ENCODE measurements around the gene DDR1.
"Not testable (repeated sequence)": the region's sequence is repeated elsewhere in the genome, so short reads cannot be mapped to it uniquely, and the experiment has no call there.

DDR1 gene

GRCh38 chr6:30917487-30917886, 33.2 kb downstream of the DDR1 start:
- CTCF ChIA-PET, result no interaction called here
- TF ChIP-seq CTBP1 (IDR thresholded peaks at IDR 0.05; ENCODE audit: borderline replicate concordance) (no peak), FOXK2 (IDR thresholded peaks at IDR 0.05) (no peak), ARNT (IDR thresholded peaks at IDR 0.05) (no peak), LEF1 (IDR thresholded peaks at IDR 0.05; ENCODE audit: borderline replicate concordance) (no peak), FOXM1 (IDR thresholded peaks at IDR 0.05; ENCODE audit: borderline replicate concordance) (no peak), ZNF384 (IDR thresholded peaks at IDR 0.05) (no peak), NFRKB (IDR thresholded peaks at IDR 0.05) (no peak)
- no peak for DNase-seq (ENCODE audit: extremely low spot score)
- POLR2A ChIA-PET, result interaction anchor here (0.6 to 1.1 kb wide), 3 partner anchors 8 to 25 kb away, joined by 3 to 4 read pairs (median 4); no protein-coding TSS in a partner anchor

- DNase-seq (ENCODE audit: extremely low spot score), result no peak
- ChIA-PET CTCF (no interaction called here), POLR2A (interaction anchor here (1.0 kb wide), 1 partner anchor 161 kb away, joined by 3 read pairs; no protein-coding TSS in a partner anchor)
- TF ChIP-seq HDGF (IDR thresholded peaks at IDR 0.05; ENCODE audit: borderline replicate concordance) (no peak), ARNT (IDR thresholded peaks at IDR 0.05) (no peak), FOXA1 (IDR thresholded peaks at IDR 0.05) (no peak), TARDBP (IDR thresholded peaks at IDR 0.05) (no peak), BHLHE40 (IDR thresholded peaks at IDR 0.05; ENCODE audit: borderline replicate concordance) (no peak), CTBP1 (IDR thresholded peaks at IDR 0.05; ENCODE audit: borderline replicate concordance) (no peak), SUZ12 (IDR thresholded peaks at IDR 0.05) (no peak), ELF4 (IDR thresholded peaks at IDR 0.05) (no peak), NFRKB (IDR thresholded peaks at IDR 0.05) (no peak), LEF1 (IDR thresholded peaks at IDR 0.05; ENCODE audit: borderline replicate concordance) (no peak), SP1 (IDR thresholded peaks at IDR 0.05) (no peak), PKNOX1 (IDR thresholded peaks at IDR 0.05) (no peak), FOXK2 (IDR thresholded peaks at IDR 0.05) (no peak)
Observed at GRCh38 chr6:30918670-30919069, 34.4 kb downstream of the DDR1 start.

GRCh38 chr6:30922447-30922852, 38.1 kb downstream of the DDR1 start:
- TF ChIP-seq SP1 (IDR thresholded peaks at IDR 0.05) (no peak), HDGF (IDR thresholded peaks at IDR 0.05; ENCODE audit: borderline replicate concordance) (no peak), FOXK2 (IDR thresholded peaks at IDR 0.05) (no peak), BHLHE40 (IDR thresholded peaks at IDR 0.05; ENCODE audit: borderline replicate concordance) (no peak), TARDBP (IDR thresholded peaks at IDR 0.05) (no peak), ZNF384 (IDR thresholded peaks at IDR 0.05) (no peak), L3MBTL2 (conservative IDR thresholded peaks at IDR 0.05) (no peak), NFRKB (IDR thresholded peaks at IDR 0.05) (no peak)

GRCh38 chr6:30924040-30924627, 39.8 kb downstream of the DDR1 start:
- CTCF ChIA-PET, result interaction anchor here (1.1 kb wide), 1 partner anchor 8 kb away, joined by 3 read pairs; no protein-coding TSS in a partner anchor
- POLR2A ChIA-PET, result interaction anchor here (0.8 to 1.8 kb wide), 2 partner anchors 10 to 37 kb away, joined by 3 to 5 read pairs; partner anchors contain the start of gene VARS2
- DNase-seq (ENCODE audit: extremely low spot score), result not testable (repeated sequence)

More at GRCh38 chr6:30922447-30922852, 38.1 kb downstream of the DDR1 start:
- CTCF ChIA-PET, result no interaction called here
- no peak for DNase-seq (ENCODE audit: extremely low spot score)
- POLR2A ChIA-PET, result interaction anchor here (1.8 kb wide), 1 partner anchor 9 kb away, joined by 5 read pairs; the partner anchor contains the start of gene VARS2

- TF ChIP-seq ZNF384 (IDR thresholded peaks at IDR 0.05) (no peak), ELF4 (IDR thresholded peaks at IDR 0.05) (no peak), FOXK2 (IDR thresholded peaks at IDR 0.05) (no peak), BHLHE40 (IDR thresholded peaks at IDR 0.05; ENCODE audit: borderline replicate concordance) (no peak), SP1 (IDR thresholded peaks at IDR 0.05) (no peak), FOXA1 (IDR thresholded peaks at IDR 0.05) (no peak), CTBP1 (IDR thresholded peaks at IDR 0.05; ENCODE audit: borderline replicate concordance) (no peak), LEF1 (IDR thresholded peaks at IDR 0.05; ENCODE audit: borderline replicate concordance) (no peak), L3MBTL2 (conservative IDR thresholded peaks at IDR 0.05) (no peak), ARNT (IDR thresholded peaks at IDR 0.05) (no peak), PKNOX1 (IDR thresholded peaks at IDR 0.05) (no peak)
Observed at GRCh38 chr6:30926644-30927043, 42.3 kb downstream of the DDR1 start.

GRCh38 chr6:30927080-30927479, 42.8 kb downstream of the DDR1 start:
- DNase-seq (ENCODE audit: extremely low spot score); CTCF ChIA-PET: not testable (repeated sequence)
- POLR2A ChIA-PET, result interaction anchor here (0.6 kb wide), 1 partner anchor 10 kb away, joined by 4 read pairs; no protein-coding TSS in a partner anchor

More at GRCh38 chr6:30926644-30927043, 42.3 kb downstream of the DDR1 start:
- no peak for DNase-seq (ENCODE audit: extremely low spot score)
- CTCF ChIA-PET, result no interaction called here
- POLR2A ChIA-PET, result interaction anchor here (0.6 to 0.8 kb wide), 2 partner anchors 9 to 13 kb away, joined by 3 to 4 read pairs; partner anchors contain the start of gene VARS2

- TF ChIP-seq FOXK2 (IDR thresholded peaks at IDR 0.05) (no peak), HDGF (IDR thresholded peaks at IDR 0.05; ENCODE audit: borderline replicate concordance) (no peak), ELF4 (IDR thresholded peaks at IDR 0.05) (no peak), BHLHE40 (IDR thresholded peaks at IDR 0.05; ENCODE audit: borderline replicate concordance) (no peak), LEF1 (IDR thresholded peaks at IDR 0.05; ENCODE audit: borderline replicate concordance) (no peak), CTBP1 (IDR thresholded peaks at IDR 0.05; ENCODE audit: borderline replicate concordance) (no peak), ZNF384 (IDR thresholded peaks at IDR 0.05) (no peak), ARNT (IDR thresholded peaks at IDR 0.05) (no peak), FOXA1 (IDR thresholded peaks at IDR 0.05) (no peak), PKNOX1 (IDR thresholded peaks at IDR 0.05) (no peak), SP1 (IDR thresholded peaks at IDR 0.05) (no peak), FOXM1 (IDR thresholded peaks at IDR 0.05; ENCODE audit: borderline replicate concordance) (no peak), NFRKB (IDR thresholded peaks at IDR 0.05) (no peak), L3MBTL2 (conservative IDR thresholded peaks at IDR 0.05) (no peak), SUZ12 (IDR thresholded peaks at IDR 0.05) (no peak), TARDBP (IDR thresholded peaks at IDR 0.05) (no peak)
- ChIA-PET CTCF (no interaction called here), POLR2A (no interaction called here)
- no peak for DNase-seq (ENCODE audit: extremely low spot score)
Observed at GRCh38 chr6:30928677-30929076, 44.4 kb downstream of the DDR1 start.
